PFSK-1 (cell line): ENCODE results near the gene LRFN2.

Source experiments
- FOXP2 ChIP-seq: optimal IDR thresholded peaks from 2 replicates; pipeline ENCODE3; 2011; ENCODE audit warnings: borderline replicate concordance, control low read depth, inconsistent platforms; ENCODE audit not compliant: insufficient read depth; ENCODE audit errors: extremely low read length, extremely low read depth
- POLR2AphosphoS5 ChIP-seq: IDR thresholded peaks from 2 replicates; pipeline ENCODE4 v1.6.1; 2012; ENCODE audit warnings: low read depth, mild to moderate bottlenecking, control low read depth, low read length, moderate library complexity
- REST ChIP-seq, 2 experiments: IDR thresholded peaks; 2 replicates each; pipeline versions ENCODE4 v1.6.1 to v1.8.0; 2011 to 2012; ENCODE audit warnings: low read depth in 2 of 2, low read length in 2 of 2, control low read depth in 1 of 2, inconsistent platforms in 1 of 2, mild to moderate bottlenecking in 1 of 2, moderate library complexity in 1 of 2; ENCODE audit not compliant: insufficient read depth in 1 of 2
- SIN3A ChIP-seq: IDR thresholded peaks from 2 replicates; pipeline ENCODE4 v1.6.1; 2012; ENCODE audit warnings: mild to moderate bottlenecking, low read length, moderate library complexity, borderline replicate concordance; ENCODE audit not compliant: insufficient read depth
- TAF1 ChIP-seq: IDR thresholded peaks from 2 replicates; pipeline ENCODE4 v1.6.1; 2012; ENCODE audit warnings: low read length, control low read depth, borderline replicate concordance; ENCODE audit not compliant: insufficient read depth

The LRFN2 gene

GRCh38 chr6:40387127-40387870 lies 199.9 kb downstream of the LRFN2 start:
- TF ChIP-seq FOXP2 (no peak), REST (IDR thresholded peaks at IDR 0.05; ENCODE audit: insufficient read depth in 1 of 2, low read depth in 2 of 2, low read length in 2 of 2) (no peak), SIN3A (no peak), TAF1 (no peak), POLR2AphosphoS5 (no peak)

DNA sequence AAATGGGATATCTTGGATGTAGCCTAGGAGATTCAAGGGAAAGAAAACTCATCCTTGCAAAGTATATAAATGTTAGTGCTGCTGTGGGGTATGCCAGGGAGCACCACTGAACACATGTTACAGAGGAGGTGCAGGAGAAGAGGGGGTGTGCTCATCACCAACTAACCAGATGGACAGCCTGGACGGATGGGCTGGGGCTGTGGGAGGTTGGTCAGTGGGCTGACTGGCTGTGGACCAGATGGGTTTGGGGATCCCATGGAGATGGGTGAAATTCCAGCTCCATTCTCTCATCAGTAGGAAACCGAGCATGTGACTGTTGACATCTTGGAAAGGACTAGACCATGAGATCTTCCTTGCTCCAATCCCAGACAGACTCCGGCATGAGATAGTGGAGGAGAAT lies 201.0 kb downstream of the LRFN2 start:
- TF ChIP-seq TAF1 (no peak), FOXP2 (no peak), SIN3A (no peak), REST (IDR thresholded peaks at IDR 0.05; ENCODE audit: insufficient read depth in 1 of 2, low read depth in 2 of 2, low read length in 2 of 2) (no peak), POLR2AphosphoS5 (no peak)

- TF ChIP-seq FOXP2: no peak
- no peak for TF ChIP-seq SIN3A
- TF ChIP-seq REST (IDR thresholded peaks at IDR 0.05; ENCODE audit: insufficient read depth in 1 of 2, low read depth in 2 of 2, low read length in 2 of 2): no peak
- TF ChIP-seq POLR2AphosphoS5: no peak
- TF ChIP-seq TAF1: no peak
These were observed 203.6 kb downstream of the LRFN2 start for GRCh38 chr6:40383348-40384115.

DNA sequence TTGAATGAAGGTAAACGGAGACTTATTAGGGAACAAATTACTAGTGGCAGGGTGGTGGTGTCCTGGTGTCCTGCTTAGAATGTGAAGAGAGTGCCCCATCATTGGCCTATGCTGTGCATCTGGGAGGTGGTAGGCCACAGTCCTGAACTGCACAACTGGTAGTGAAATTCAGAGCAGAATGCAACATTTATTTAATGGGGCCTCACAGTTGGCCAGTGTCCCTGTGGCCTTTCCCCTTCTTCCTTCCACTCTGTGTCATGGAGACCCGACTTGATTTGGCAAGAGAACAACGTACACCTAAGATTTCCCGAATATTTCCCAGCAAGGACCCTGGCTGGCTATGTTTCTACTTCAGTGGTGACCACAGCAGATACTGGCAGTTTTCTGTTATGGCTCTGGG lies 206.9 kb downstream of the LRFN2 start:
- TF ChIP-seq SIN3A (no peak), FOXP2 (no peak), REST (IDR thresholded peaks at IDR 0.05; ENCODE audit: insufficient read depth in 1 of 2, low read depth in 2 of 2, low read length in 2 of 2) (no peak), POLR2AphosphoS5 (no peak), TAF1 (no peak)

DNA sequence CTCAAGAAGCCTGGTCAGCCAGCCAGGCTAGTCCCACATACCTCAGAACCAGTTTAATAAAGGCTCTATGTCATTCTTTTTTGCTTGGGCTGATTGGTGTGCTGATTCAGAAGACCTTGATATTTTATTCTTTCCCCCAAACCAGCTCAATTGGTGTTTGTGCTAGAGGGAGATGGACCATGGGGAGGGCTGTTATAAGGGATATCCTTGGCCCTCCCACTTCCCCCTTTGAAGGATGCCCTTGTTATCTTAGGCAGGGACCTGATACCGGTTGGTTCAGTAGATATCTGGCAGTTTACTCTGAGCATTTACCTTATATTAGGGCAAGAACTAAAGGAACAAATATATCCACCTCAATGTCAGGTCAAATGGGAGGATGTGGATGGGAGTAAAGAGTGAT lies 207.4 kb downstream of the LRFN2 start:
- no peak for TF ChIP-seq SIN3A
- no peak for TF ChIP-seq REST (IDR thresholded peaks at IDR 0.05; ENCODE audit: insufficient read depth in 1 of 2, low read depth in 2 of 2, low read length in 2 of 2)
- TF ChIP-seq FOXP2: no peak
- TF ChIP-seq POLR2AphosphoS5: no peak
- no peak for TF ChIP-seq TAF1
